A673 (cell line): ENCODE results near the gene HAT1. TPM values are rescaled to one million over a fixed set of nuclear protein-coding genes. Genes with fewer than 3 reads are reported as not detected.
A peak's percentile ranks its signal among the peaks of the same experiment; 100 is the strongest.

Experiments
- BruUV-seq: library from RNA; stranded (reverse); fragments of 400-500 nt; replicated peaks from 2 replicates; lab custom pipeline; 2021; lab: Mats Ljungman, UMichigan
- CTCF ChIA-PET: fragments of 300-600 bp; sonication (Branson Sonifier 250); formaldehyde crosslinking; loops from one replicate; lab custom pipeline; 2022; ENCODE audit warnings: antibody characterized with exemption; lab: Charles Lee
- POLR2A ChIA-PET: fragments of 300-600 bp; sonication (Branson Sonifier 250); formaldehyde crosslinking; loops from one replicate; lab custom pipeline; 2022; ENCODE audit warnings: antibody characterized with exemption; ENCODE audit not compliant: low non-redundant PET; lab: Charles Lee
- DNase-seq: peaks from one replicate; pipeline ENCODE4 v3.0.0-alpha.2; 2015; ENCODE audit warnings: low spot score
- H3K27ac ChIP-seq: fragments of 200-600 bp; sonication (generic); 2 replicates; pipeline ENCODE4 v1.5.1; 2016; ENCODE audit warnings: mixed run types, low read depth, mild to moderate bottlenecking, mixed read lengths, antibody characterized with exemption, low read length; ENCODE audit not compliant: poor library complexity, severe bottlenecking
- H3K27me3 ChIP-seq: fragments of 200-600 bp; sonication (generic); replicated peaks from 2 replicates; pipeline ENCODE4 v1.6.1; 2017; ENCODE audit warnings: mixed run types, low read depth, mild to moderate bottlenecking, mixed read lengths, antibody characterized with exemption, low read length; ENCODE audit not compliant: insufficient read depth, poor library complexity
- H3K36me3 ChIP-seq: fragments of 200-600 bp; sonication (generic); 2 replicates; pipeline ENCODE4 v1.6.1; 2016; ENCODE audit warnings: mixed run types, mild to moderate bottlenecking, mixed read lengths, antibody characterized with exemption, low read length; ENCODE audit not compliant: insufficient read depth, poor library complexity, severe bottlenecking
- H3K4me1 ChIP-seq: fragments of 200-600 bp; sonication (generic); 2 replicates; pipeline ENCODE4 v1.6.1; 2017; ENCODE audit warnings: mixed run types, mild to moderate bottlenecking, mixed read lengths, antibody characterized with exemption, low read length; ENCODE audit not compliant: insufficient read depth, poor library complexity, severe bottlenecking
- H3K4me3 ChIP-seq: fragments of 200-600 bp; sonication (generic); 2 replicates; pipeline ENCODE4 v1.5.1; 2016; ENCODE audit warnings: low read depth, mixed run types, mild to moderate bottlenecking, mixed read lengths, low read length; ENCODE audit not compliant: poor library complexity, severe bottlenecking
- H3K9me3 ChIP-seq: fragments of 200-600 bp; sonication (generic); 2 replicates; pipeline ENCODE4 v1.6.1; 2016; ENCODE audit warnings: mixed run types, low read depth, mild to moderate bottlenecking, mixed read lengths, antibody characterized with exemption, low read length; ENCODE audit not compliant: poor library complexity, severe bottlenecking
- CTCF ChIP-seq: fragments of 300-800, 200-600 bp; sonication (generic); conservative IDR thresholded peaks from 2 replicates; pipeline ENCODE4 v1.5.1; 2017; ENCODE audit warnings: low read depth, mild to moderate bottlenecking, antibody characterized with exemption, low read length, moderate library complexity, mixed read lengths
- EZH2 ChIP-seq: fragments of 200-600 bp; sonication (generic); IDR thresholded peaks from 2 replicates; pipeline ENCODE4 v1.6.1; 2017; ENCODE audit warnings: borderline replicate concordance, low read depth, mild to moderate bottlenecking, mixed read lengths, antibody characterized with exemption, low read length; ENCODE audit not compliant: poor library complexity, severe bottlenecking
- intact Hi-C: fragments of 100-400 bp; cut with micrococcal nuclease; formaldehyde crosslinking; loops from one replicate; pipeline ENCODE4 v1.10.0; 2022; ENCODE audit not compliant: unreplicated experiment
- total RNA-seq: library from RNA; stranded (reverse); gene quantifications from 2 replicates; pipeline ENCODE4 v1.2.3, GENCODE V29; 2021

HAT1 gene
- total RNA-seq, 1 experiment from 2014 or later = 115 TPM

- peaks cover 24% of the 10 kb centered on the region for H3K36me3 ChIP-seq
- peak overlapping the region; percentile 90 for H3K4me3 ChIP-seq
- no peaks in the 10 kb centered on the region for H3K27me3 ChIP-seq
- CTCF ChIA-PET = interaction anchor here (0.5 kb wide), 1 partner anchor 216 kb away, joined by 5 read pairs; no protein-coding TSS in a partner anchor
- POLR2A ChIA-PET = no interaction called here
- no peaks in the 10 kb centered on the region for H3K9me3 ChIP-seq
- DNase-seq = peak; percentile 57
- TF ChIP-seq CTCF (no peak), EZH2 (no peak)
- BruUV-seq = no TSS peak
- peak overlapping the region; percentile 98 for H3K27ac ChIP-seq
- intact Hi-C loops = loop anchor here (5.0 kb wide), 1 partner anchor 179 kb away; the partner anchor contains the start of gene DLX2
- peaks cover 11% of the 10 kb centered on the region for H3K4me1 ChIP-seq
Observed at GRCh38 chr2:171923206-171923605, 945 bp downstream of the HAT1 start.

- Histone ChIP-seq H3K9me3 (no peaks in the 10 kb centered on the region), H3K4me1 (peaks cover 11% of the 10 kb centered on the region), H3K27me3 (no peaks in the 10 kb centered on the region), H3K27ac (no peak overlapping the region), H3K36me3 (peaks cover 35% of the 10 kb centered on the region), H3K4me3 (no peak overlapping the region)
- BruUV-seq = no TSS peak
- TF ChIP-seq CTCF (no peak), EZH2 (no peak)
- DNase-seq = no peak
- intact Hi-C loops = loop anchor here (5.0 kb wide), 1 partner anchor 178 kb away; the partner anchor contains the start of gene DLX2
- ChIA-PET POLR2A (no interaction called here), CTCF (no interaction called here)
Observed at GRCh38 chr2:171924170-171924942, 2.1 kb downstream of the HAT1 start.

- intact Hi-C loops = no loop called here
- H3K4me1 ChIP-seq = no peaks in the 10 kb centered on the region
- ChIA-PET POLR2A (no interaction called here), CTCF (no interaction called here)
- H3K4me3 ChIP-seq = no peak overlapping the region
- no peak for DNase-seq
- TF ChIP-seq CTCF (no peak), EZH2 (no peak)
- H3K27me3 ChIP-seq = no peaks in the 10 kb centered on the region
- no peaks in the 10 kb centered on the region for H3K9me3 ChIP-seq
- H3K27ac ChIP-seq = no peak overlapping the region
- peaks cover 51% of the 10 kb centered on the region for H3K36me3 ChIP-seq
- BruUV-seq = no TSS peak
Observed at GRCh38 chr2:171930385-171930784, 8.1 kb downstream of the HAT1 start.
